Right lung (tissue), 5 donors: ENCODE data around the gene IQCM. TPM values are rescaled to one million over a fixed set of nuclear protein-coding genes. Genes with fewer than 3 reads are reported as not detected.
"Not testable (repeated sequence)": the region's sequence is repeated elsewhere in the genome, so short reads cannot be mapped to it uniquely, and the experiment has no call there.

Experiments
- DNase-seq, 2 donors: peaks; one replicate each; pipeline ENCODE4 v3.0.0-alpha.2; 2013
- polyA plus RNA-seq, 5 donors: library from polyadenylated mRNA; unstranded; fragments of 120-200 nt; gene quantifications; one replicate each; pipeline versions ENCODE4 v1.2.1 to v1.2.3, GENCODE V29; 2013; ENCODE audit warnings: inconsistent platforms in 1 of 5, low replicate concordance in 1 of 5; ENCODE audit not compliant: insufficient read length in 5 of 5, insufficient read depth in 1 of 5

IQCM gene
- polyA plus RNA-seq, 5 donors = not detected

DNA sequence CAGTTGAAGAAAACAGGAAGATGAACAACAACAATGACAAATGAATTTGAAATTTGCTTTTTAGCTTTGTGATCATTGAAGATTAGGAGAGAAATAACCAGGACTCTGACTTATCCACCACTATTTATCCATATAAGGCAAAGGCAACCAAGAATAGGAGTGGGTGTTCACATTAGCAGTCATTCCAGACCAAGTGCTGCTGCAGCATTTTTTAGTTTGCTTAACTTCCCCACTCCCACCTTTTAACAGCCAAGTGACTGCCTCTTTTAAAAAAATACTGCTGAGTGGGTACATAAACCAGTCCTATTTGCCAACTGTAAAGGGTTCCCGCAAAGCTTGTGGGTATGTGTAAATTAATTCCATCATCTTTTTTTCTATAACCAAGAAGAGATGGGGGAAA lies 230.9 kb downstream of the IQCM start:
- peak; percentile 10 to 13 for DNase-seq

GRCh38 chr4:149574971-149575370 lies 240.7 kb downstream of the IQCM start:
- DNase-seq = peak; percentile 23

DNA sequence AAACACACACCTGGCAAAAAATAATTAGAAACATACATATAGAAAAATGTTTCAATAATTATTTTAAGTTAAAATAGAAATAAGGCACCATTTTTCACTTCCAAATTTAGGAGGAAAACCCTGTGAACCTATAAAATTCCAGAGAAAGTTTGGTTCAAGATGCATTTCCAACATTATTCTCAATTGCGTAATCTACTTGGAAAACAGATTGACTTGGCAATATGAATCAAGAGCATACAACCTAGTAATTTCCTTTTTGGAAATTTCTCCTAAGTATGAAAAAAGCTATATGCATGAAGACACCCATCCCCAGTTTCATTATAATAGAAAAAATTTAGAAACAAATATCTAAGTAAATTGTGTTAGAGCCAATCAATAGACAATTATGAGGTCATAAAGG lies 242.9 kb downstream of the IQCM start:
- DNase-seq = no peak

- DNase-seq = no peak
Measured at GRCh38 chr4:149555799-149556198, 259.8 kb downstream of the IQCM start.

DNA sequence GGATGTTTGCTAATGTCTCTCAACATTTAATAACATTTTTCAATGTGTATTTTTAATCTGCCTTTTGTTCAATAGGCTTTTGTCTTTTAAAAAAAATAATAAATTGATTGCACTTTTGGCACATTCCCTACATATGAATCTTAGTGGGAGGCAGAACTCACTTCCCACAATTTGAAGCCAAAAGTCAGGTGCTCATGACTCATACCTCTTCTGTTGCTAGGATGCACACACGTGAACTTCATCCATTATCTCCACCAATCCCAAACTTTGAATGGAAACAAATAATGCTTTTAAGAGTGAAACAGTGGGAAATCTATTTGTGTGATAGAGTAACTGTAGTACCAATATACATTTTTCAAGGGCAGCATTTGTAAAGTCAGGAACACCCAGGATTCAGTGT lies 260.5 kb downstream of the IQCM start:
- no peak for DNase-seq

- DNase-seq = no peak
Measured at GRCh38 chr4:149553959-149554520, 261.6 kb downstream of the IQCM start.

- no peak for DNase-seq
Measured at GRCh38 chr4:149552601-149553000, 263.0 kb downstream of the IQCM start.

- DNase-seq = no peak
Measured at GRCh38 chr4:149549911-149550310, 265.7 kb downstream of the IQCM start.

GRCh38 chr4:149534779-149535178 lies 280.9 kb downstream of the IQCM start:
- no peak for DNase-seq

DNA sequence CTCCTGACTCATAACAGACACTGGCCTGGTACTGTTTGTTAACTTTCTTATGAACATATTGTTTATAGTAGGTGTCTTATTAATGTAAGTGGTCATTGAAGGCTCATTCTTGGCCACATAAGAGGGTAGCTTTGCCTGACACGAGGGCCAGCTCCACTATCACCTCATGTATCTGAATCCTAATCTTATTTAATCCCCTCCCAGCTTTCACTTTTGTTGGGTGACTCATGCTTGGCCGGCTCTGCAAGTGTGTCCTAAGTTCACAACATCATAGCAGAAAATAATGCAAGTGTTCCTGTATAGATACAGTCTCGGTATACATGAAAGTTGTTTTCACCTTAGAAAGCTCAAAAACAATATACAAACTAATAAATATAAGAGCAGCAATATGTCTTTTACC lies 283.8 kb downstream of the IQCM start:
- no peak for DNase-seq

DNA sequence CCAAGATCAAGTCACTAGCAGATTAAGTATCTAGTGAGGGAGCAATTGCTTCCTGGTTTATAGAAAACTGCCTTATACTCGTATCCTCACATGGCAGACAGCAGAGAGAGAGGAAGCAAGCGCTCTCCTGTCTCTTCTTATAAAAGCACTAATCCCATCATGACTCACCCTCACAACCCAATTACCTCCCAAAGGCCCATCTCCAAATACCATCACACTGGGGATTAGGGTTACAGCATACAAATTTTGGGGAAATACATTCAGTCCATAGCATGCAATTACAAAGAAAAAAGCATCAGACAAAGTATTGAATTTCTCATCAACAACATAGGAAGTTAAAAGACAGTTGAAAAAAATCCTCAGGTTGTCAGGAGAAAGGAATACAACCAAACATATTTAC lies 292.6 kb downstream of the IQCM start:
- DNase-seq = no peak

GRCh38 chr4:149521611-149522425 lies 293.8 kb downstream of the IQCM start:
- DNase-seq = no peak

DNA sequence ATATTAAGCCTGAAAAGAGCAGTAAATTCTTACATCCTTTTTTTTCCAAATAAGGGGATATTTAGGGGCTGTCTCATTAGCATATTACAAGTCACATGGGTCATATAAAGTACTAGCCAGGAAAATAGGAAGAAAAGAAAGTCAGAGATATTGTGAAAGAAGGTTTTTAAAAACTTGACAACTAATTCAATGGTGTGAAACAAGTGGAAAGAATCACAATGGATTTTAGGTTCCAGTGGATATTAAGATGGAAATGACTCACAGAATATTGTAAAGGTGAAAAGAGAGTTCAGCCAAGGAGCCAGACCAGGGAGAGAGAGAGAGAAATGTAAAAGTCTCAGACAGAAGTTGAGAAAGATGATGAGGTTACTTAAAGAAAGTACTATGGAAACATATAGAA lies 297.2 kb downstream of the IQCM start:
- no peak for DNase-seq

DNA sequence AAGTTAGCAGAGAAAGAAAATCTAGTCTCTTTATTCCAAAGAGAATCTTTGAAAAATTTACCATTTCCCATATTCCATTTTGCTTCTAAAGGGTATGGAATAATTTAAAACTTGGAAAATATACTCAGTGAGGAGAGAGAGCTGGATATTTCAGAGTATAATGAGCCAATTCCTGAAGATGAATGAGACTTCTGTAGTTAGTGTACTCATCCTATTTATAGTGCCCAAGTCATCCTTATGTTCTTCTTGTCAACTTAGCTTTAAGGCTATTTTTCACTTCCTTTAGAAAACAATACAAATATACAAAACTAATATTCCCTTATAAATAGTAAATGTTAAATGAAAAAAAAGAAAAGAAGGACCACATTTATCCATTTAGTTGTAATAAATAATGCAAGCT lies 302.6 kb downstream of the IQCM start:
- no peak for DNase-seq

- DNase-seq = no peak
Measured at GRCh38 chr4:149512501-149512900, 303.1 kb downstream of the IQCM start.

- DNase-seq = no peak
Measured at GRCh38 chr4:149511558-149512298, 303.9 kb downstream of the IQCM start.

GRCh38 chr4:149507309-149507708 lies 308.3 kb downstream of the IQCM start:
- not testable (repeated sequence) for DNase-seq

- DNase-seq = no peak
Measured at GRCh38 chr4:149500806-149501205, 314.8 kb downstream of the IQCM start.

DNA sequence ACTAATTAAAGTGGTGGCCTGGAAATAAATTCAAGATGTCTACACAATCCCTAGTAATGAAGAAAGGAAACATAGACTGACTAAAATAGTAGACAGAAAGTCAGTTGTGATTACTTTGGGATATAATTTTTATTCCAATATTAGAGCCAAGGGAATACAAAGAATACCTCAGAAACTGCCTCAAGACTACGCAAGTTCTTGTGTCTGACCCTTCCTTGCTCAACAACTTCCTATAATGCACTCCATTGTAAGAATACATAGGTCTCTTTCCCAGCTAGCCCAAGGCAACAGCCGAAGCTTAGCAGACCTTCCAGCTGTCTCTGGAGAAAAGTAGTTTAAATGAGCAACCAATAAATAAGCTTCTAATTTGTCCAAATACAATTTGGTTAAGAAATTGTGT lies 315.9 kb downstream of the IQCM start:
- no peak for DNase-seq

GRCh38 chr4:149498246-149498645 lies 317.4 kb downstream of the IQCM start:
- no peak for DNase-seq

- no peak for DNase-seq
Measured at GRCh38 chr4:149493492-149493891, 322.2 kb downstream of the IQCM start.

DNA sequence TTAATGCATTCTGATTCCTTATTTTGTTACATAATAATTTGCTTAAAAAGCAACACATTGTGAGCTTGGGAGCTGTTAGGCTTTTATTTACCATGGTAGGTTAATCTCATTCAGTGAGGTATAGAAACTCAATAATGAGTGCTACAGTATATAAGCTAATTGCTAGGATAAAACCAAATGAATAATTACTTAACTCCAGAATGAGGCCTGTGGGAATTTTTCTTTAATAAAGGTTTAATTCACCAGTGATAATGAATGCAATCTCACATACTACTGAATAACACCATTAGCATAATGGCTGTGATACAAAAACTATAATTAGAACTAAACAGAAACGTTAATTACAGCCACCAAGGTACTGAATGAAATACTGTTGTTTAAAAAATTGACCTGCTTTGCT lies 326.3 kb downstream of the IQCM start:
- no peak for DNase-seq

GRCh38 chr4:149486861-149487260 lies 328.8 kb downstream of the IQCM start:
- no peak for DNase-seq
